ENCODE results near the gene UST. TPM values are rescaled to one million over a fixed set of nuclear protein-coding genes. Genes with fewer than 3 reads are reported as not detected.

Gene UST
- 1 to 10 TPM; 1.1 to 2.7 TPM for total RNA-seq

GRCh38 chr6:148746363-148747144, at the start of gene UST:
TSS of gene UST (plus strand) at chr6:148747030. CDS start at chr6:148747431, 401 bp downstream.
- Histone ChIP-seq H3K4me1 (no peaks in the 10 kb centered on the region), H3K36me3 (no peaks in the 10 kb centered on the region), H3K9ac (ENCODE audit: low read depth in 2 of 2, low read length in 2 of 2) (peak within 1 kb of the TSS in 1 of 2 donors; percentile 69), H3K27ac (peak within 1 kb of the TSS; percentile 71), H3K4me3 (peak within 1 kb of the TSS; percentile 61), H3K27me3 (peaks cover 21% of the 10 kb centered on the region), H3K9me3 (no peaks in the 10 kb centered on the region)
- no peak for TF ChIP-seq CTCF (IDR thresholded peaks at IDR 0.05)
- peak; percentile 75 for DNase-seq
- intact Hi-C loops (cut with DNase I) = loop anchor here (10.0 kb wide), 1 partner anchor 198 kb away; no protein-coding TSS in a partner anchor

- no peaks in the 10 kb centered on the region for H3K4me1 ChIP-seq
- TF ChIP-seq CTCF (IDR thresholded peaks at IDR 0.05) = no peak
- H3K4me3 ChIP-seq = no peak overlapping the region
- H3K9me3 ChIP-seq = no peaks in the 10 kb centered on the region
- no peaks in the 10 kb centered on the region for H3K27me3 ChIP-seq
- no peak for DNase-seq
- intact Hi-C loops (cut with DNase I) = no loop called here
- no peak overlapping the region for H3K9ac ChIP-seq (ENCODE audit: low read depth in 2 of 2, low read length in 2 of 2)
- H3K27ac ChIP-seq = no peak overlapping the region
- H3K36me3 ChIP-seq = no peaks in the 10 kb centered on the region
Observed at GRCh38 chr6:148697895-148698440, 48.9 kb upstream of the UST start.

GRCh38 chr6:148698671-148699180, 48.1 kb upstream of the UST start:
- no peak for TF ChIP-seq CTCF (IDR thresholded peaks at IDR 0.05)
- DNase-seq = no peak
- intact Hi-C loops (cut with DNase I) = no loop called here

GRCh38 chr6:148700047-148700715, 46.6 kb upstream of the UST start:
- Histone ChIP-seq H3K27ac (no peak overlapping the region), H3K4me1 (no peaks in the 10 kb centered on the region), H3K9me3 (no peaks in the 10 kb centered on the region), H3K36me3 (no peaks in the 10 kb centered on the region), H3K9ac (ENCODE audit: low read depth in 2 of 2, low read length in 2 of 2) (no peak overlapping the region), H3K4me3 (peak overlapping the region; percentile 9), H3K27me3 (no peaks in the 10 kb centered on the region)
- intact Hi-C loops (cut with DNase I) = no loop called here
- DNase-seq = no peak
- no peak for TF ChIP-seq CTCF (IDR thresholded peaks at IDR 0.05)

More at GRCh38 chr6:148698671-148699180, 48.1 kb upstream of the UST start:
- Histone ChIP-seq H3K36me3 (no peaks in the 10 kb centered on the region), H3K27me3 (no peaks in the 10 kb centered on the region), H3K4me1 (no peaks in the 10 kb centered on the region), H3K4me3 (no peak overlapping the region), H3K9me3 (no peaks in the 10 kb centered on the region), H3K9ac (ENCODE audit: low read depth in 2 of 2, low read length in 2 of 2) (no peak overlapping the region), H3K27ac (no peak overlapping the region)

- intact Hi-C loops (cut with DNase I) = no loop called here
- TF ChIP-seq CTCF (IDR thresholded peaks at IDR 0.05) = no peak
- Histone ChIP-seq H3K9ac (ENCODE audit: low read depth in 2 of 2, low read length in 2 of 2) (peak overlapping the region in 1 of 2 donors; percentile 51), H3K27me3 (no peaks in the 10 kb centered on the region), H3K9me3 (no peaks in the 10 kb centered on the region), H3K4me3 (peak overlapping the region; percentile 9), H3K27ac (no peak overlapping the region), H3K36me3 (no peaks in the 10 kb centered on the region), H3K4me1 (no peaks in the 10 kb centered on the region)
- no peak for DNase-seq
Observed at GRCh38 chr6:148700741-148701311, 46.0 kb upstream of the UST start.
